22Rv1 (cell line): Measurements from ENCODE around the gene IL19.

Source experiments
- ZFX ChIP-seq: fragments of 450-650 bp; IDR thresholded peaks from 2 replicates; pipeline ENCODE4 v1.6.1; 2017; ENCODE audit warnings: antibody characterized with exemption, borderline replicate concordance
- TF ChIP-seq, protein P1 (sequence below): fragments of 450-650 bp; IDR thresholded peaks from 2 replicates; pipeline ENCODE4 v1.5.1; 2017; ENCODE audit warnings: mild to moderate bottlenecking

DNA sequence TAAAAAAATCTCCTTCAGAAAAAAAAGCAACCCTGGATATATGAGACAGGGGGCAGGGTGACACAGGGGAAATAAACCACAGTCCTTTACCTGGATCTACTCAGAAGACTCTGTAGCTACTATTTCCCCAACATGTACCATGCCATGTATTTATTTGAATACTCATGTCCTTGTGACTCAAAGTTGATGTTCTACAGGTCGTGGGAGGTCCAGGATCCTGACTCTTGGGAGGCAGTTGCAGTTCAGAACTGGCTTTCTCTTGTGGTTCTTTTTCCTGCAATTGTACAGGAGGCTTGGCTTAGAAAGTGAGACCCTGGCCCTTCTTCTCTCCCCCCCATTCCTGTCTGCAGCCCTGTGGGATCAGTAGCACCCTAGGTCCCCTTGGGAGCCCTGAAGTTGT, 120.8 kb downstream of the IL19 start:
- TF ChIP-seq, protein P1, sequence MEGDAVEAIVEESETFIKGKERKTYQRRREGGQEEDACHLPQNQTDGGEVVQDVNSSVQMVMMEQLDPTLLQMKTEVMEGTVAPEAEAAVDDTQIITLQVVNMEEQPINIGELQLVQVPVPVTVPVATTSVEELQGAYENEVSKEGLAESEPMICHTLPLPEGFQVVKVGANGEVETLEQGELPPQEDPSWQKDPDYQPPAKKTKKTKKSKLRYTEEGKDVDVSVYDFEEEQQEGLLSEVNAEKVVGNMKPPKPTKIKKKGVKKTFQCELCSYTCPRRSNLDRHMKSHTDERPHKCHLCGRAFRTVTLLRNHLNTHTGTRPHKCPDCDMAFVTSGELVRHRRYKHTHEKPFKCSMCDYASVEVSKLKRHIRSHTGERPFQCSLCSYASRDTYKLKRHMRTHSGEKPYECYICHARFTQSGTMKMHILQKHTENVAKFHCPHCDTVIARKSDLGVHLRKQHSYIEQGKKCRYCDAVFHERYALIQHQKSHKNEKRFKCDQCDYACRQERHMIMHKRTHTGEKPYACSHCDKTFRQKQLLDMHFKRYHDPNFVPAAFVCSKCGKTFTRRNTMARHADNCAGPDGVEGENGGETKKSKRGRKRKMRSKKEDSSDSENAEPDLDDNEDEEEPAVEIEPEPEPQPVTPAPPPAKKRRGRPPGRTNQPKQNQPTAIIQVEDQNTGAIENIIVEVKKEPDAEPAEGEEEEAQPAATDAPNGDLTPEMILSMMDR, result no peak
- TF ChIP-seq ZFX, result no peak
